OCI-LY7 (cell line): ENCODE measurements around the gene RHBG. TPM values are rescaled to one million over a fixed set of nuclear protein-coding genes. Genes with fewer than 3 reads are reported as not detected.

Experiments used
- BruUV-seq: library from RNA; stranded (reverse); fragments of 400-500 nt; replicated peaks from 2 replicates; lab custom pipeline; 2021; lab: Mats Ljungman, UMichigan
- CTCF ChIA-PET: fragments of 300-600 bp; sonication (Branson Sonifier 250); formaldehyde crosslinking; loops from one replicate; lab custom pipeline; 2022; ENCODE audit warnings: antibody characterized with exemption; ENCODE audit not compliant: unreplicated experiment; lab: Charles Lee
- POLR2A ChIA-PET: fragments of 300-600 bp; sonication (Branson Sonifier 250); formaldehyde crosslinking; loops from one replicate; lab custom pipeline; 2022; ENCODE audit warnings: antibody characterized with exemption; lab: Charles Lee
- DNase-seq: peaks from one replicate; pipeline ENCODE4 v3.0.0-alpha.2; 2015; ENCODE audit warnings: low spot score
- H2AFZ ChIP-seq: fragments of 200-600 bp; sonication (generic), shearing (Covaris generic); 2 replicates; pipeline ENCODE4 v1.6.1; 2014; ENCODE audit warnings: mild to moderate bottlenecking, antibody characterized with exemption, low read length, moderate library complexity
- H3K27ac ChIP-seq: fragments of 200-600 bp; sonication (generic); 2 replicates; pipeline ENCODE4 v1.5.1; 2014; ENCODE audit warnings: mixed run types, low read depth, mild to moderate bottlenecking, moderate library complexity, low read length, inconsistent platforms; ENCODE audit not compliant: poor library complexity, severe bottlenecking
- H3K36me3 ChIP-seq: fragments of 200-600 bp; sonication (generic); 2 replicates; pipeline ENCODE4 v1.6.1; 2014; ENCODE audit warnings: mild to moderate bottlenecking, antibody characterized with exemption, low read length, moderate library complexity, mixed read lengths; ENCODE audit not compliant: insufficient read depth
- H3K4me1 ChIP-seq: fragments of 200-600 bp; sonication (generic); 2 replicates; pipeline ENCODE4 v1.5.1; 2014; ENCODE audit warnings: mild to moderate bottlenecking, low read length; ENCODE audit not compliant: insufficient read depth, poor library complexity, severe bottlenecking
- H3K4me2 ChIP-seq: fragments of 200-600 bp; sonication (generic); 2 replicates; pipeline ENCODE4 v1.6.1; 2014; ENCODE audit warnings: mild to moderate bottlenecking, low read length
- H3K4me3 ChIP-seq: fragments of 200-600 bp; sonication (generic); 2 replicates; pipeline ENCODE4 v1.5.1; 2014; ENCODE audit warnings: mild to moderate bottlenecking, low read depth, low read length; ENCODE audit not compliant: poor library complexity, severe bottlenecking
- H3K79me2 ChIP-seq: fragments of 200-600 bp; sonication (generic); 2 replicates; pipeline ENCODE4 v1.6.1; 2016; ENCODE audit warnings: low read depth, mild to moderate bottlenecking, low read length, moderate library complexity, mixed read lengths; ENCODE audit not compliant: insufficient read depth
- H3K9me2 ChIP-seq: fragments of 200-600 bp; sonication (generic); 2 replicates; pipeline ENCODE4 v1.6.1; 2016; ENCODE audit warnings: mild to moderate bottlenecking, low read length, mixed read lengths; ENCODE audit not compliant: insufficient read depth
- H3K9me3 ChIP-seq: fragments of 200-600 bp; sonication (generic); 2 replicates; pipeline ENCODE4 v1.6.1; 2014; ENCODE audit warnings: mild to moderate bottlenecking, mixed run types, low read length, mixed read lengths
- H4K20me1 ChIP-seq: fragments of 200-600 bp; sonication (generic); 2 replicates; pipeline ENCODE4 v1.6.1; 2014; ENCODE audit warnings: mild to moderate bottlenecking, antibody characterized with exemption, low read length, moderate library complexity, mixed read lengths; ENCODE audit not compliant: insufficient read depth
- CTCF ChIP-seq: fragments of 200-600 bp; sonication (generic); conservative IDR thresholded peaks from 2 replicates; pipeline ENCODE4 v1.5.1; 2014; ENCODE audit warnings: mild to moderate bottlenecking, antibody characterized with exemption, low read length, moderate library complexity, mixed read lengths
- EZH2phosphoT487 ChIP-seq: fragments of 200-600 bp; sonication (generic); IDR thresholded peaks from 2 replicates; pipeline ENCODE4 v1.6.1; 2018; ENCODE audit warnings: low read depth, borderline replicate concordance, mild to moderate bottlenecking, mixed run types, antibody characterized with exemption, low read length, moderate library complexity, mixed read lengths
- intact Hi-C: fragments of 100-400 bp; cut with micrococcal nuclease; formaldehyde crosslinking; loops from one replicate; pipeline ENCODE4 v1.10.0; 2022; ENCODE audit not compliant: unreplicated experiment
- total RNA-seq, 2 experiments: library from RNA; depleted of rRNA in 1 of 2; stranded (reverse); fragments of >200 nt in 1 of 2; shearing (Covaris generic) in 1 of 2; gene quantifications; 2 replicates each; pipeline ENCODE4 v1.2.3, GENCODE V29; 2014 to 2022

RHBG gene
- total RNA-seq, 2 experiments from 2014 or later = not detected

GRCh38 chr1:156419854-156420204 is 50.8 kb downstream of the RHBG start:
- Histone ChIP-seq H2AFZ (no peak overlapping the region), H3K4me2 (peak overlapping the region; percentile 62), H3K9me2 (no peaks in the 10 kb centered on the region), H3K4me1 (peaks cover 16% of the 10 kb centered on the region), H4K20me1 (no peaks in the 10 kb centered on the region; the same call in 1 of the 2 replicates), H3K36me3 (no peaks in the 10 kb centered on the region), H3K79me2 (no peaks in the 10 kb centered on the region), H3K27ac (no peak overlapping the region), H3K4me3 (peak overlapping the region; percentile 18), H3K9me3 (no peaks in the 10 kb centered on the region)
- peak; percentile 44 for DNase-seq
- no TSS peak for BruUV-seq
- TF ChIP-seq EZH2phosphoT487 (no peak), CTCF (peak; percentile 72)
- intact Hi-C loops = no loop called here
- CTCF ChIA-PET = interaction anchor here (1.5 to 1.8 kb wide), 3 partner anchors 14 to 34 kb away, joined by 3 to 6 read pairs (median 4); no protein-coding TSS in a partner anchor
- POLR2A ChIA-PET = no interaction called here

- TF ChIP-seq EZH2phosphoT487 = no peak
- TF ChIP-seq CTCF = peak; percentile 7; the same call in 1 of the 2 replicates
- intact Hi-C loops = no loop called here
- no peaks in the 10 kb centered on the region; the same call in 1 of the 2 replicates for H4K20me1 ChIP-seq
- no peaks in the 10 kb centered on the region for H3K9me2 ChIP-seq
- no peaks in the 10 kb centered on the region for H3K9me3 ChIP-seq
- peaks cover 16% of the 10 kb centered on the region for H3K4me1 ChIP-seq
- H3K4me2 ChIP-seq = peak overlapping the region; percentile 62
- no peak for DNase-seq
- no TSS peak for BruUV-seq
- H3K36me3 ChIP-seq = no peaks in the 10 kb centered on the region
- H3K27ac ChIP-seq = no peak overlapping the region
- no peak overlapping the region for H2AFZ ChIP-seq
- H3K4me3 ChIP-seq = peak overlapping the region; percentile 18
- no peaks in the 10 kb centered on the region for H3K79me2 ChIP-seq
- ChIA-PET POLR2A (no interaction called here), CTCF (interaction anchor here (1.5 to 1.8 kb wide), 3 partner anchors 13 to 35 kb away, joined by 3 to 6 read pairs (median 4); no protein-coding TSS in a partner anchor)
These were observed 51.4 kb downstream of the RHBG start for GRCh38 chr1:156420205-156421061.
